HepG2 (cell line): Measurements from ENCODE around the gene GORASP2. TPM values are rescaled to one million over a fixed set of nuclear protein-coding genes. Genes with fewer than 3 reads are reported as not detected.

ENCODE experiments used
- ATAC-seq: fragments of 200-7000 bp; cut with Tn5 transposase; 3 replicates; pipeline ENCODE4 v1.9.1; 2020; ENCODE audit warnings: mild to moderate bottlenecking, moderate library complexity
- BruUV-seq: library from RNA; stranded (reverse); fragments of 400-500 nt; replicated peaks from 2 replicates; lab custom pipeline; 2021; lab: Mats Ljungman, UMichigan
- CTCF ChIA-PET: fragments of 300-600 bp; formaldehyde crosslinking; extraction: SDS; loops from one replicate; lab custom pipeline; 2021; ENCODE audit warnings: low total read pairs, inconsistent platforms, low intra/inter-chr PET ratio; lab: Yijun Ruan, JAX
- POLR2A ChIA-PET: fragments of 350-600 bp; sonication (Branson Sonifier 250); formaldehyde crosslinking; loops from one replicate; lab custom pipeline; 2020; ENCODE audit warnings: antibody characterized with exemption, inconsistent platforms; lab: Yijun Ruan, JAX
- DNase-seq: peaks from one replicate; pipeline ENCODE4 v3.0.0-alpha.2; 2015; ENCODE audit warnings: low spot score
- FAIRE-seq: peaks from 3 replicates; lab custom pipeline; 2011; peaks lifted over from hg19 to GRCh38; lab: Jason Lieb, UNC
- H2AFZ ChIP-seq: one replicate; pipeline ENCODE4 v1.6.1; 2011; ENCODE audit warnings: low read length, inconsistent platforms
- H3K27ac ChIP-seq: fragments of 300-600 bp; 3 replicates; pipeline ENCODE4 v1.8.0; 2011; ENCODE audit warnings: mixed run types, mild to moderate bottlenecking, mixed read lengths, low read length, inconsistent platforms; ENCODE audit not compliant: insufficient read depth; ENCODE audit errors: extremely low read length
- H3K27me3 ChIP-seq, 2 experiments: fragments of 200-600 bp in 1 of 2; 2 replicates in 1 of 2; 3 replicates in 1 of 2; pipeline versions ENCODE4 v1.6.0 to v1.8.0; 2011; ENCODE audit warnings: low read length in 2 of 2, mild to moderate bottlenecking in 2 of 2, moderate library complexity in 2 of 2, inconsistent platforms in 1 of 2; ENCODE audit not compliant: insufficient read depth in 2 of 2, control insufficient read depth in 1 of 2
- H3K36me3 ChIP-seq, 2 experiments: fragments of 200-600 bp in 1 of 2; replicated peaks in 1 of 2; 2 replicates in 1 of 2; 3 replicates in 1 of 2; pipeline versions ENCODE4 v1.5.1 to v1.8.0; 2011; ENCODE audit warnings: low read length in 2 of 2, inconsistent platforms in 1 of 2; ENCODE audit not compliant: insufficient read depth in 2 of 2, control insufficient read depth in 1 of 2
- H3K4me1 ChIP-seq: 2 replicates; pipeline ENCODE4 v1.5.1; 2012; ENCODE audit warnings: low read length, inconsistent platforms; ENCODE audit not compliant: insufficient read depth
- H3K4me2 ChIP-seq: 2 replicates; pipeline ENCODE4 v1.6.0; 2011; ENCODE audit warnings: low read depth, low read length, inconsistent platforms
- H3K4me3 ChIP-seq, 3 experiments: fragments of 200-600 bp in 1 of 3; sonication (generic), shearing (Covaris generic) in 1 of 3; replicated peaks in 1 of 3; 2 replicates each; pipeline ENCODE4 v1.5.1; 2011 to 2016; ENCODE audit warnings: low read length in 3 of 3, inconsistent platforms in 2 of 3, low read depth in 2 of 3, mild to moderate bottlenecking in 2 of 3, control low read depth in 1 of 3, mixed read lengths in 1 of 3; ENCODE audit not compliant: insufficient read depth in 1 of 3
- H3K79me2 ChIP-seq: one replicate; pipeline ENCODE4 v1.6.1; 2011; ENCODE audit warnings: low read length, inconsistent platforms; ENCODE audit not compliant: insufficient read depth
- H3K9ac ChIP-seq: 2 replicates; pipeline ENCODE4 v1.6.0; 2011; ENCODE audit warnings: mild to moderate bottlenecking, low read depth, low read length, inconsistent platforms; ENCODE audit not compliant: insufficient read depth
- H3K9me3 ChIP-seq: 2 replicates; pipeline ENCODE4 v1.5.1; 2012; ENCODE audit warnings: mild to moderate bottlenecking, low read length
- H4K20me1 ChIP-seq: 2 replicates; pipeline ENCODE4 v1.6.0; 2011; ENCODE audit warnings: inconsistent platforms, mild to moderate bottlenecking, low read length, moderate library complexity; ENCODE audit not compliant: insufficient read depth
- ARNTL ChIP-seq: sonication (generic); formaldehyde crosslinking; IDR thresholded peaks from 2 replicates; pipeline ENCODE4 v1.4.0; 2020; ENCODE audit warnings: mild to moderate bottlenecking, missing genetic modification reagents
- ATF7 ChIP-seq, 2 experiments: fragments of 450-650 bp in 1 of 2; sonication (generic) in 1 of 2; formaldehyde crosslinking in 1 of 2; IDR thresholded peaks; 2 replicates each; pipeline versions ENCODE4 v1.4.0 to v1.6.1; 2016 to 2020; ENCODE audit warnings: antibody characterized with exemption in 1 of 2, mild to moderate bottlenecking in 1 of 2, missing genetic modification reagents in 1 of 2
- KMT2A ChIP-seq: sonication (generic); formaldehyde crosslinking; IDR thresholded peaks from 2 replicates; pipeline ENCODE4 v1.4.0; 2020; ENCODE audit warnings: missing genetic modification reagents
- MXD4 ChIP-seq: IDR thresholded peaks from 2 replicates; pipeline ENCODE4 v1.6.1; 2016; ENCODE audit warnings: mild to moderate bottlenecking, missing biosample characterization, missing genetic modification reagents
- NR3C1 ChIP-seq: sonication (generic); formaldehyde crosslinking; IDR thresholded peaks from 2 replicates; pipeline ENCODE4 v1.4.0; 2020; ENCODE audit warnings: missing genetic modification reagents
- TCF7L2 ChIP-seq: IDR thresholded peaks from 2 replicates; pipeline ENCODE4 v1.6.1; 2011; ENCODE audit warnings: mild to moderate bottlenecking, low read depth, low read length, moderate library complexity
- ZBTB8A ChIP-seq: sonication (generic); formaldehyde crosslinking; IDR thresholded peaks from 2 replicates; pipeline ENCODE4 v1.4.0; 2020; ENCODE audit warnings: mild to moderate bottlenecking, low read depth, missing genetic modification reagents, borderline replicate concordance
- ZNF317 ChIP-seq: sonication (generic); formaldehyde crosslinking; IDR thresholded peaks from 2 replicates; pipeline ENCODE4 v1.5.0; 2020; ENCODE audit warnings: mild to moderate bottlenecking, missing genetic modification reagents
- ZNF367 ChIP-seq: sonication (generic); formaldehyde crosslinking; IDR thresholded peaks from 2 replicates; pipeline ENCODE4 v1.4.0; 2020; ENCODE audit warnings: missing genetic modification reagents, borderline replicate concordance
- ZNF713 ChIP-seq: sonication (generic); formaldehyde crosslinking; IDR thresholded peaks from 2 replicates; pipeline ENCODE4 v1.4.0; 2020; ENCODE audit warnings: mild to moderate bottlenecking, missing genetic modification reagents
- ZNF841 ChIP-seq: sonication (generic); formaldehyde crosslinking; IDR thresholded peaks from 2 replicates; pipeline ENCODE4 v1.8.1; 2023; ENCODE audit warnings: missing genetic modification reagents, borderline replicate concordance
- WGBS: methylation state at CpG from one replicate; pipeline ENCODE4 v1.1.6; 2017; ENCODE audit warnings: low lambda C conversion rate; 5-methylcytosine and 5-hydroxymethylcytosine counted together
- in situ Hi-C: cut with HindIII; loops from 2 replicates; pipeline ENCODE4 v1.10.0; 2017; ENCODE audit warnings: low pct_unique_long_range_greater_than_20kb; ENCODE audit not compliant: extremely low pct_ligation_motif_present
- intact Hi-C: fragments of 100-400 bp; cut with micrococcal nuclease; formaldehyde crosslinking; loops from one replicate; pipeline ENCODE4 v1.10.0; 2022; ENCODE audit not compliant: unreplicated experiment
- polyA plus RNA-seq, 8 experiments: library from polyadenylated mRNA; depleted of rRNA in 3 of 8; stranded (reverse) in 7 of 8; unstranded in 1 of 8; fragments of >200 nt; fragmentation: Illumina TruSeq in 4 of 8; extraction: Trizol in 4 of 8; gene quantifications; 2 replicates each; pipeline versions ENCODE4 v1.2.1 to v1.2.3, GENCODE V29; 2011 to 2016; ENCODE audit warnings: low read depth in 4 of 8, missing spikeins in 1 of 8, mixed read lengths in 1 of 8; ENCODE audit not compliant: insufficient read depth in 1 of 8
- total RNA-seq, 5 experiments: library from RNA; depleted of rRNA; stranded (reverse); fragments of >200 nt; fragmentation: Illumina TruSeq; extraction: Trizol; gene quantifications; 2 replicates each; pipeline ENCODE4 v1.2.3, GENCODE V29; 2016; ENCODE audit warnings: low read depth in 1 of 5
- TF ChIP-seq, protein P1 (sequence below): sonication (generic); formaldehyde crosslinking; IDR thresholded peaks from 2 replicates; pipeline ENCODE4 v1.4.0; 2020; ENCODE audit warnings: missing genetic modification reagents, low read depth, mild to moderate bottlenecking, borderline replicate concordance

GORASP2 gene
- total and polyA plus RNA-seq, 2 of the 13 experiments (the other 11 are each of a cell fraction or from before 2014, with no cell fraction given) = 103 to 239 TPM

DNA sequence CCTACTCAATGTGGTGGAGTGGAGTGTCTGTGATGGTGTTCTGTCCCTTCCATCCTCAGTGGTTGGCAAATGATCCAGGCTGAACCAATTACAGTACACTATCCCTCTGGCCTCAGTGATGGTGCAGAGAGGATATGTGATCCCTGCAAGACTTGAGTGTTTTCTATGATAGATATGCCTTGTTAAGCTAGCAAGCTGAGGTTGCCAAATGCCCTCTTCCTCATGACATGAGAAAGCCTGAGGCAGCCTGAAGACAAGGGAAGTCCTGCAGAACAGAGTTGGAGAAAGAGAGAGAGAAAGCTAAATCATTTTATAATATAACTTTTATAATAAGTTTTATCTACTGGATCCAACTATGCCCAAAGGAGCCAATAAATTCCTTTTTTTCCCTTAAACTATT is 41.6 kb upstream of the GORASP2 start:
- no peaks in the 10 kb centered on the region for H3K4me1 ChIP-seq
- ATAC-seq (no peak), DNase-seq (no peak), FAIRE-seq (no peak)
- intact Hi-C loops (no loop called here), in situ Hi-C loops (no loop called here)
- H3K27me3 ChIP-seq = no peaks in the 10 kb centered on the region; a peak in 2 of 5 replicates
- H2AFZ ChIP-seq = no peak overlapping the region
- H3K9ac ChIP-seq = no peak overlapping the region
- H3K27ac ChIP-seq = no peak overlapping the region
- H3K36me3 ChIP-seq = no peaks in the 10 kb centered on the region
- H4K20me1 ChIP-seq = no peaks in the 10 kb centered on the region
- POLR2A ChIA-PET = no interaction called here
- TF ChIP-seq KMT2A (CRISPR knock-in tag) = no peak
- no peak for TF ChIP-seq NR3C1
- no peak for TF ChIP-seq ZNF317 (CRISPR knock-in tag)
- no peak for TF ChIP-seq TCF7L2
- no peak for TF ChIP-seq ZBTB8A (CRISPR knock-in tag)
- H3K4me2 ChIP-seq = no peak overlapping the region
- BruUV-seq = no TSS peak
- H3K79me2 ChIP-seq = no peaks in the 10 kb centered on the region
- H3K9me3 ChIP-seq = no peaks in the 10 kb centered on the region
- H3K4me3 ChIP-seq = no peak overlapping the region
- CTCF ChIA-PET = no interaction called here

DNA sequence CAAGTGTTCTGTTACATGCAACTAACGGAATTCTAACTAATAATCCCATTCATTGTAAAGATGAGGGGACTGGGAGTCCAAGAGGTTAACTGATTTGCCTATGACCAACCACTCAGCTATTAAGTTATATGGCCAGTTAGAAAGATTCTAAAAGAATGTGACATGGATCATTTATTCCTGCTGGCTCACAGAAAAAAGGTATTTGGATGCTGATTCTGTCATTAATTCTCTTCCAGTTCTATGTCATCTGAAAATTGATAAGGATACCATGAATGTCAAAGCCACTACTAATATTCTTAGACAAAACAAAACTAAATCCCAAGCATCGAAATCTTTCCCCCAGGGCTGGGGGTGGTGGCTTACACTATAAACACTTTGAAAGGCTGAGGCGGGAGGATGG is 41.2 kb upstream of the GORASP2 start:
- no peak for FAIRE-seq
- Histone ChIP-seq H3K27me3 (no peaks in the 10 kb centered on the region; a peak in 2 of 5 replicates), H3K9ac (no peak overlapping the region), H2AFZ (no peak overlapping the region), H3K4me2 (no peak overlapping the region), H3K4me3 (no peak overlapping the region), H3K4me1 (no peaks in the 10 kb centered on the region), H3K36me3 (no peaks in the 10 kb centered on the region)
- no TSS peak for BruUV-seq
- ChIA-PET CTCF (no interaction called here), POLR2A (no interaction called here)
- 18% methylated on average over 3 of the region's 3 CpGs for WGBS
- in situ Hi-C loops (no loop called here), intact Hi-C loops (no loop called here)
- no peak for DNase-seq
- ATAC-seq = no peak
- no peak for TF ChIP-seq ZNF713 (CRISPR knock-in tag)
- TF ChIP-seq ZNF841 = no peak
- TF ChIP-seq MXD4 (CRISPR knock-in tag) = no peak
- TF ChIP-seq ARNTL (CRISPR knock-in tag) = no peak
- TF ChIP-seq ATF7 (IDR thresholded peaks at IDR 0.05) = no peak
- TF ChIP-seq ATF7 (CRISPR knock-in tag; IDR thresholded peaks at IDR 0.05) = no peak
- TF ChIP-seq, protein P1, sequence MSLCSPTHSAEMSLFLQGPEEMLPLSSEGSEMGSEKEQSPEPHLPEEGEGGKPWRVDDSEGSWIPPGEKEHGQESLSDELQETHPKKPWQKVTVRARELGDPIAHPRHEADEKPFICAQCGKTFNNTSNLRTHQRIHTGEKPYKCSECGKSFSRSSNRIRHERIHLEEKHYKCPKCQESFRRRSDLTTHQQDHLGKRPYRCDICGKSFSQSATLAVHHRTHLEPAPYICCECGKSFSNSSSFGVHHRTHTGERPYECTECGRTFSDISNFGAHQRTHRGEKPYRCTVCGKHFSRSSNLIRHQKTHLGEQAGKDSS (CRISPR knock-in tag) = no peak
- TF ChIP-seq ZNF367 (CRISPR knock-in tag) = no peak
- TF ChIP-seq, all 625 proteins: peak for 0
- Histone ChIP-seq H3K9me3 (no peaks in the 10 kb centered on the region), H3K27ac (no peak overlapping the region), H4K20me1 (no peaks in the 10 kb centered on the region), H3K79me2 (no peaks in the 10 kb centered on the region)
